HepG2 (cell line): ENCODE measurements around the gene IFT122. TPM values are rescaled to one million over a fixed set of nuclear protein-coding genes. Genes with fewer than 3 reads are reported as not detected.

ENCODE experiments used
- EP300 ChIP-seq, 3 experiments: sonication (generic) in 1 of 3; formaldehyde crosslinking in 1 of 3; IDR thresholded peaks; 2 replicates each; pipeline versions ENCODE4 v1.5.1 to v1.6.1; 2011 to 2020; ENCODE audit warnings: low read depth in 2 of 3, low read length in 2 of 3, borderline replicate concordance in 1 of 3, improper control_type of control experiment in 1 of 3, mild to moderate bottlenecking in 1 of 3, missing genetic modification reagents in 1 of 3, moderate library complexity in 1 of 3
- NFE2L2 ChIP-seq: fragments of 150-350 bp; IDR thresholded peaks from 2 replicates; pipeline ENCODE4 v1.6.1; 2014; ENCODE audit warnings: low read length
- RAD21 ChIP-seq: fragments of 450-650 bp; formaldehyde crosslinking; IDR thresholded peaks from 2 replicates; pipeline ENCODE4 v1.5.0; 2020; ENCODE audit warnings: mild to moderate bottlenecking
- RCOR2 ChIP-seq: IDR thresholded peaks from 2 replicates; pipeline ENCODE4 v1.6.1; 2016; ENCODE audit warnings: missing biosample characterization, missing genetic modification reagents
- ZBTB38 ChIP-seq: sonication (generic); formaldehyde crosslinking; IDR thresholded peaks from 2 replicates; pipeline ENCODE4 v1.5.1; 2020; ENCODE audit warnings: mild to moderate bottlenecking, missing genetic modification reagents
- ZHX2 ChIP-seq, 2 experiments: sonication (generic) in 1 of 2; formaldehyde crosslinking in 1 of 2; IDR thresholded peaks; 2 replicates each; pipeline versions ENCODE4 v1.6.1 to v1.9.0; 2014 to 2022; ENCODE audit warnings: antibody characterized with exemption in 1 of 2, borderline replicate concordance in 1 of 2, inconsistent platforms in 1 of 2, low read depth in 1 of 2, missing genetic modification reagents in 1 of 2
- ZMYM3 ChIP-seq: sonication (generic); formaldehyde crosslinking; IDR thresholded peaks from 2 replicates; pipeline ENCODE4 v1.5.1; 2020; ENCODE audit warnings: mild to moderate bottlenecking, missing genetic modification reagents
- ZNF564 ChIP-seq: sonication (generic); formaldehyde crosslinking; IDR thresholded peaks from 2 replicates; pipeline ENCODE4 v1.8.1; 2023; ENCODE audit warnings: mild to moderate bottlenecking, missing genetic modification reagents
- ZNF768 ChIP-seq: sonication (generic); formaldehyde crosslinking; IDR thresholded peaks from 2 replicates; pipeline ENCODE4 v1.4.0; 2020; ENCODE audit warnings: missing genetic modification reagents
- ZNF841 ChIP-seq: sonication (generic); formaldehyde crosslinking; IDR thresholded peaks from 2 replicates; pipeline ENCODE4 v1.8.1; 2023; ENCODE audit warnings: missing genetic modification reagents, borderline replicate concordance
- polyA plus RNA-seq, 8 experiments: library from polyadenylated mRNA; depleted of rRNA in 3 of 8; stranded (reverse) in 7 of 8; unstranded in 1 of 8; fragments of >200 nt; fragmentation: Illumina TruSeq in 4 of 8; extraction: Trizol in 4 of 8; gene quantifications; 2 replicates each; pipeline versions ENCODE4 v1.2.1 to v1.2.3, GENCODE V29; 2011 to 2016; ENCODE audit warnings: low read depth in 4 of 8, missing spikeins in 1 of 8, mixed read lengths in 1 of 8; ENCODE audit not compliant: insufficient read depth in 1 of 8
- total RNA-seq, 5 experiments: library from RNA; depleted of rRNA; stranded (reverse); fragments of >200 nt; fragmentation: Illumina TruSeq; extraction: Trizol; gene quantifications; 2 replicates each; pipeline ENCODE4 v1.2.3, GENCODE V29; 2016; ENCODE audit warnings: low read depth in 1 of 5
- TF ChIP-seq, protein P1 (sequence below): sonication (generic); formaldehyde crosslinking; IDR thresholded peaks from 2 replicates; pipeline ENCODE4 v1.5.1; 2020; ENCODE audit warnings: mild to moderate bottlenecking, missing genetic modification reagents, moderate library complexity
- TF ChIP-seq, protein P2 (sequence below): sonication (generic); formaldehyde crosslinking; IDR thresholded peaks from one replicate; pipeline ENCODE4 v1.5.1; 2020; ENCODE audit warnings: mild to moderate bottlenecking, missing genetic modification reagents; ENCODE audit errors: not compliant biosample characterization

The IFT122 gene
- total and polyA plus RNA-seq, 2 of the 13 experiments (the other 11 are each of a cell fraction or from before 2014, with no cell fraction given) = 10.1 to 10.3 TPM

- TF ChIP-seq ZNF841 = no peak
- no peak for TF ChIP-seq ZBTB38 (CRISPR knock-in tag)
- TF ChIP-seq, protein P1, sequence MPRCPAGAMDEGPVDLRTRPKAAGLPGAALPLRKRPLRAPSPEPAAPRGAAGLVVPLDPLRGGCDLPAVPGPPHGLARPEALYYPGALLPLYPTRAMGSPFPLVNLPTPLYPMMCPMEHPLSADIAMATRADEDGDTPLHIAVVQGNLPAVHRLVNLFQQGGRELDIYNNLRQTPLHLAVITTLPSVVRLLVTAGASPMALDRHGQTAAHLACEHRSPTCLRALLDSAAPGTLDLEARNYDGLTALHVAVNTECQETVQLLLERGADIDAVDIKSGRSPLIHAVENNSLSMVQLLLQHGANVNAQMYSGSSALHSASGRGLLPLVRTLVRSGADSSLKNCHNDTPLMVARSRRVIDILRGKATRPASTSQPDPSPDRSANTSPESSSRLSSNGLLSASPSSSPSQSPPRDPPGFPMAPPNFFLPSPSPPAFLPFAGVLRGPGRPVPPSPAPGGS = 0 out of 2 replicates have a peak, but pooled peaks have one; percentile 37
- peak; percentile 25; the same call in 1 of the 2 replicates for TF ChIP-seq RAD21 (CRISPR knock-in tag)
- no peak for TF ChIP-seq ZNF564 (CRISPR knock-in tag)
- 0 out of 2 replicates have a peak, but pooled peaks have one; percentile 35 for TF ChIP-seq RCOR2 (CRISPR knock-in tag)
- TF ChIP-seq, protein P2, sequence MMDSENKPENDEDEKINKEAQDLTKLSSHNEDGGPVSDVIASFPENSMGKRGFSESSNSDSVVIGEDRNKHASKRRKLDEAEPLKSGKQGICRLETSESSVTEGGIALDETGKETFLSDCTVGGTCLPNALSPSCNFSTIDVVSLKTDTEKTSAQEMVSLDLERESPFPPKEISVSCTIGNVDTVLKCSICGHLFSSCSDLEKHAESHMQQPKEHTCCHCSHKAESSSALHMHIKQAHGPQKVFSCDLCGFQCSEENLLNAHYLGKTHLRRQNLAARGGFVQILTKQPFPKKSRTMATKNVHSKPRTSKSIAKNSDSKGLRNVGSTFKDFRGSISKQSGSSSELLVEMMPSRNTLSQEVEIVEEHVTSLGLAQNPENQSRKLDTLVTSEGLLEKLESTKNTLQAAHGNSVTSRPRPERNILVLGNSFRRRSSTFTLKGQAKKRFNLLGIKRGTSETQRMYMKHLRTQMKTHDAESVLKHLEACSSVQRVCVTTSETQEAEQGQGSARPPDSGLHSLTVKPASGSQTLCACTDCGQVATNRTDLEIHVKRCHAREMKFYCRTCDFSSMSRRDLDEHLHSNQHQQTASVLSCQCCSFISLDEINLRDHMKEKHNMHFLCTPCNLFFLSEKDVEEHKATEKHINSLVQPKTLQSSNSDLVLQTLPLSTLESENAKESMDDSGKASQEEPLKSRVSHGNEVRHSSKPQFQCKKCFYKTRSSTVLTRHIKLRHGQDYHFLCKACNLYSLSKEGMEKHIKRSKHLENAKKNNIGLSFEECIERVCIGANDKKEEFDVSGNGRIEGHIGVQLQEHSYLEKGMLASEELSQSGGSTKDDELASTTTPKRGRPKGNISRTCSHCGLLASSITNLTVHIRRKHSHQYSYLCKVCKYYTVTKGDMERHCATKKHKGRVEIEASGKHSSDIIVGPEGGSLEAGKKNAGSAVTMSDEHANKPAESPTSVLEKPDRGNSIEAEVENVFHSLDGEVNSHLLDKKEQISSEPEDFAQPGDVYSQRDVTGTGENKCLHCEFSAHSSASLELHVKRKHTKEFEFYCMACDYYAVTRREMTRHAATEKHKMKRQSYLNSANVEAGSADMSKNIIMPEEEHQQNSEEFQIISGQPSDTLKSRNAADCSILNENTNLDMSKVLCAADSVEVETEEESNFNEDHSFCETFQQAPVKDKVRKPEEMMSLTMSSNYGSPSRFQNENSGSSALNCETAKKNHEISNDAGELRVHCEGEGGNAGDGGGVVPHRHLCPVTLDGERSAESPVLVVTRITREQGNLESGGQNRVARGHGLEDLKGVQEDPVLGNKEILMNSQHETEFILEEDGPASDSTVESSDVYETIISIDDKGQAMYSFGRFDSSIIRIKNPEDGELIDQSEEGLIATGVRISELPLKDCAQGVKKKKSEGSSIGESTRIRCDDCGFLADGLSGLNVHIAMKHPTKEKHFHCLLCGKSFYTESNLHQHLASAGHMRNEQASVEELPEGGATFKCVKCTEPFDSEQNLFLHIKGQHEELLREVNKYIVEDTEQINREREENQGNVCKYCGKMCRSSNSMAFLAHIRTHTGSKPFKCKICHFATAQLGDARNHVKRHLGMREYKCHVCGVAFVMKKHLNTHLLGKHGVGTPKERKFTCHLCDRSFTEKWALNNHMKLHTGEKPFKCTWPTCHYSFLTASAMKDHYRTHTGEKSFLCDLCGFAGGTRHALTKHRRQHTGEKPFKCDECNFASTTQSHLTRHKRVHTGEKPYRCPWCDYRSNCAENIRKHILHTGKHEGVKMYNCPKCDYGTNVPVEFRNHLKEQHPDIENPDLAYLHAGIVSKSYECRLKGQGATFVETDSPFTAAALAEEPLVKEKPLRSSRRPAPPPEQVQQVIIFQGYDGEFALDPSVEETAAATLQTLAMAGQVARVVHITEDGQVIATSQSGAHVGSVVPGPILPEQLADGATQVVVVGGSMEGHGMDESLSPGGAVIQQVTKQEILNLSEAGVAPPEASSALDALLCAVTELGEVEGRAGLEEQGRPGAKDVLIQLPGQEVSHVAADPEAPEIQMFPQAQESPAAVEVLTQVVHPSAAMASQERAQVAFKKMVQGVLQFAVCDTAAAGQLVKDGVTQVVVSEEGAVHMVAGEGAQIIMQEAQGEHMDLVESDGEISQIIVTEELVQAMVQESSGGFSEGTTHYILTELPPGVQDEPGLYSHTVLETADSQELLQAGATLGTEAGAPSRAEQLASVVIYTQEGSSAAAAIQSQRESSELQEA (CRISPR knock-in tag) = peak; percentile 22
- peak; percentile 52 to 70; a peak in 3 of 4 replicates for TF ChIP-seq EP300 (IDR thresholded peaks at IDR 0.05; ENCODE audit: low read depth in 2 of 2, low read length in 2 of 2)
- peak; percentile 68; the same call in 1 of the 2 replicates for TF ChIP-seq EP300 (CRISPR knock-in tag; IDR thresholded peaks at IDR 0.05; ENCODE audit: borderline replicate concordance)
- TF ChIP-seq NFE2L2 = peak; percentile 90
- peak; percentile 91 for TF ChIP-seq ZMYM3 (CRISPR knock-in tag)
- peak; percentile 97 for TF ChIP-seq ZNF768
- no peak for TF ChIP-seq ZHX2 (IDR thresholded peaks at IDR 0.05; ENCODE audit: low read depth)
- no peak for TF ChIP-seq ZHX2 (CRISPR knock-in tag; IDR thresholded peaks at IDR 0.05; ENCODE audit: borderline replicate concordance)
Observed at GRCh38 chr3:129558772-129559564, 118.9 kb downstream of the IFT122 start (continued).
